ENCODE results near the gene ERBB4.

ERBB4 gene

GRCh38 chr2:212360068-212360460 is 178.5 kb downstream of the ERBB4 start:
- no peak for DNase-seq (ENCODE audit: low read depth)

DNA sequence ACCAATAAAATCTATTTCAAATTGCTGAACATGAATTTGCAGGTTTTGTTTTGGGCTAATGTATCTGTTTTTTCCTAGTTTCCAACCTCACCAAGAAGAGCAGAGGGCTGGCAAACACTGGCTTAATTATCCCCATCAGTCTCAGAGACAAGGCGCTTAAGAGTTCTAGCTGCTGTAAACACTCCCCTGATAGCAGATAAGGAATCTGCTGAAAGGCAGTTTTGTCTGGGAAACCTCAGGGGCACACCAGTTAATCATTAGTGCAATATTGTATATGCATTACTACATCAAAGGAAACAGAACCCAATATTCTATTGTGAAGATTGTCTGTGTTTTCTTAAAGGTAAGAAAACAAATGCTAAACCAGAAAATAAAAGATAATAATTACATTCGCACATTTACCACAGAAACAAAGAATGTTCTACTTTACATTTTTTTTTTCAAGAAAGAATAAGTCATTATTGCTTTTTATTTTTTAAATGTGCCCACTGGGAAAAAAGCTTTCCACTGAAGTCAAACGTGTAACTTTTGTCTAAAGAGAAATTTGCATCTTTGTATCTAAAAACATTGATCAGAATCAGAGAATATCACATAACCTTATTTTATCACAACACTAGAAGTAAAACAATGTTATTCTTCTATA is 179.1 kb downstream of the ERBB4 start:
- no peak for DNase-seq (ENCODE audit: low read depth)

DNA sequence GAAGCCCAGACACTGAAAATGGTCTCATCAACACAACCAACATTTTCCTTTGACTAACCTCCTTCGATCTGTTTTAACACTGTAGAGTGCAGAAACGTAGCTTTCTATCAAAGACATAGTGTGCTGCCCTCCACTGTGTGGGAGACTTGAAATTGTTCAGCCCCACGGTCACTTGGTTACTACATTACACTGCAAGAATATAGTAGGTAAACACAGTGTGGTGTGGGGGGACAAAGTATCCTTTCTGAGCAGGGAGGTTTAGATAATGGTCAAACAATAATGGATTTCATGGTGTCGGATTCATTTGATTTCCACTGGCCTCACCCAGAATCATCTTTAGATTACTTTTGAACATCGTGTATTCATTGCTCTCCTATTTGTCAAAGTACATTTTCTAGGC is 181.0 kb downstream of the ERBB4 start:
- DNase-seq (ENCODE audit: low read depth): no peak

- DNase-seq (ENCODE audit: low read depth): no peak
Observed at GRCh38 chr2:212354382-212354781, 184.2 kb downstream of the ERBB4 start.

DNA sequence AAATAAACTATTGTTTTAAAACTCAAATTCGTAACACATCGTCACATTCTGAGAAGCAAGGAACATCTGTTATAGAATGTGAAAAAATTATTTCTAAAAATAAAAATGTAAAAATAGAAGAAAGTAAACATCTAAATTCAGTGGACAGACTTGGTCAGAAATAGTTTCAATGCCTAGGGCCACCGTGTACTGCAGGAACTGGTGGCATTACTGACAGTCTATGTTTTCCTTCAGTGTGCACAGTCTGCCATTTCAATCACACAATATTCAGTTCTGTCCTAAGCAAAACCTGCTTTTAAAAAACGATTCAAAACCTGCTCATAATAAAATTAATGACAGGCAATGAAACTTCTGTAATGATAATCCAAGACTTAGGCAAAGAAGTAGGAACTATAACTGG is 190.1 kb downstream of the ERBB4 start:
- no peak for DNase-seq (ENCODE audit: low read depth)

DNA sequence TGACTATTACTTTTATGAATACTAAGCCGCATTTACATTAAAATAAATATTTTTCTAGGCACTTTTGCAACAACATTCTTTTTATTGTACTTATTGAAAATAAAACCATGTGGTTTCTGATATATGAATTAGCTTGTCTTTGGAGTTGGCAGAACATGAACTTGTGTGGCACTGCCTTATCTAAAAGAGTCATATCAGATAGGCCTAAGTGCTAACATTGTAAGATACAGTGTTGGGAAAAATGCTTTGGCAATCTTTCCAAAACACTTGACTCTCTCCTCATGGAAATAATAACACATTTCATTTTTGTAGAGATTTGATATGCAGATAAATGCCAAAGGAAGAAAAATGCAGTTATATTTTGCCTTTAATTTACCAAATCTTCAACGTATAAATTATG is 191.7 kb downstream of the ERBB4 start:
- no peak for DNase-seq (ENCODE audit: low read depth)

DNA sequence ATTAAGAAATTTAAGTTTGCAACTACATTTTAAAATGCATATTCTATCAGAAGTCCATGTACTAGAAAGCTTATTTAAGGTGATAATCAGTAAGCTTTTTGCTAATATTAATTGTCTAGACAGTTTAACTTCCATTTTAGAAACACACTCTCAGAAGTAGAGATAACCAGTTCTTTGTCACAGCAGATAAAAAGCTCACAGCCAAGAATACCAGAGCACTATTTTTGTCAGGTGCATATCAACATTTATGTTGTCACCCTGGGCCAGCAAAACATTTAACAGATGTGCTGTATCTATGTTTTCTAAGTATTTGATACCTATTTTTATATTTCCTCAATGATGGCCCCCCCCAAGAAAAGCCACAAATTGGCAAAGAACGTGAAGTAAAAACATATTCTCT is 192.6 kb downstream of the ERBB4 start:
- no peak for DNase-seq (ENCODE audit: low read depth)

- no peak for DNase-seq (ENCODE audit: low read depth)
Observed at GRCh38 chr2:212344131-212344530, 194.5 kb downstream of the ERBB4 start.

DNA sequence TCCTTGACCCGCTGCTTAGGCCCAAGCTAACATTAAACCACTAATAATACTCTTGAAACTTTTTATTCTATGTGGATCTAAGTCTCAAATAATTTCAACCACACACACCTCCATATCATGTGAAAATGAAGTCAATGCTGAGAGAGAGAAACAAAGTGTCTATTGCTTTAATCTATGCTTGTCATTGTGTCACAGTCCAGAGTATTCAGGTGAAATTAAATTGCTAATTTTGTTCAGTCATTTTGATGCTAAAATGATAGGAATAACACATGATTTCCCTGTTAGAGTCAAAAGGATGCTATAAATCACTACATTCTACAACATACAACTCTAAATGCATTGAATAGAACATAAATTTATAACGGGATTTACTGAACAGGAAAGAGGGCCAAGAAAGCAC is 195.4 kb downstream of the ERBB4 start:
- DNase-seq (ENCODE audit: low read depth): no peak

DNA sequence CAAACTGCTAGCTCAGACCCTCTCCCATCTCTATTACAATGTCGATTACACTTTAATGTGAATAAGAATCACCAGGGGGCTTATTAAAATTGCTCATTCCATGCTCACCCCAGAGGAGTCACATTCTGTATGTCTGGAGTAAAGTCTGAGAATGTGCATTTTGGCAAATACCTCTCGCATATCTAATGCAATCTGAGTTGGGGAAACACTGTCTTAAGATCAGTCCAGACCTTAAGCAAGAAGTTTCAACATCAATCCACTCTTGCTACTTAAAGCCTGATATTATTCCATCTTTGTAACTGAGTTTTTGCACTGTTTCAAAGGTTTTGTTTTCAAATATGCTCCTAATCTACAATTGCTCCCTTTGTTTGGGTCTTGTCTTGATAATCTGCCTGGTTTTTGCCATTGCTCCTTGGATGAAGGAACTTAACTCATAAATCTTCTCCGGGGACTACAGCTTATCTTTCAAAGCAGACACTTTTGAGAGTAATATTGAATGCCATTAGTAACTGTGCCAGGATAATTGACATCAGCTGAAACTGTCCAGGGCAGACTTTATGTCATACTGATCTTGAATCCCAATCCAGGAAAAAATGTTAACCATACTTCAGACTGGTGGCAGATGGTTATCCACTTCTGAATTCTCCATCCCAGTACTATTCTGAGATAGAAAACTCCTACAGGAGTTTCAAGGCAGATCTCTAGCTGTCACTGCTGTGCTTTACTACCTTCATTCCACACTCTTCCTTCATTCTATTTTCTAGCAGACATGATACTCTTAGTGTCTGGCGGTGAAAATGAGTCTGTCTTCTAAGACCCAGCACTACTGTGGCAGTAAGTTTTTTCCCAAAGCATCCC is 200.9 kb downstream of the ERBB4 start:
- DNase-seq (ENCODE audit: low read depth): no peak

DNA sequence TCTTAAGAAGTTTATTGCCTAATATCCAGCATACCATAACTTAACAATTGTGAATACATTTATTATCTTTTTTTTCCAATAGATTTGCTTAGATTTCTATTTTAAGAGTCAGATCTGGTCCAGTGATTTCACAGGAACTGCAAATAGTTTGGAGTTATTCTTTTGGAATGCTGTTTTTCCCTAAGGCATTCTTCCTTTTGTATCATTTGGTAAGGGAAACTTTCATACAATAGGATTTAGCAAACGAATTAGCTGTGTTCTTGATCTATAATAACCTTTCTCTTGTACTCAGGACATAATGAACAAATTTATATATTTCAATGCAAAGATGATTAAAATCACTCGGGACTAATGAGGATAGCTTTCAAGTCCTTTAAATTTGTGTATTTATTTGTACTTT is 201.6 kb downstream of the ERBB4 start:
- DNase-seq (ENCODE audit: low read depth): no peak

DNA sequence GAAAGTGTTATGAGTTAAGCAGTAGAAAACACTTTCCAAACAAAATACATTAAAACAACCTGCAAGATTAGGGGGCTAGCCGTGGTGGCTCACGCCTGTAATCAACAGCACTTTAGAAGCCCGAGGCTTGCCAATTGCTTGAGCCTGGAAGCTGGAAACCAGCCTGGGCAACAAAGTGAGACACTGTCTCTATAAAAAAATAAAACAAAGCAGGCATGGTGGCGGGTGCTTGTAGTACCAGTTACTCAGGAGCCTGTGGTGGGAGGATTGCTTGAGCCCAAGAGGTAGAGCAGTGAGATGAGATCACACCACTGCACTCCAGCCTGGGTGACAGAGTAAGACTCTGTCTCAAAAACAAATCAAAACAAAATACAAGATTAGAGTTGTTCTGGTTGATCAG is 208.3 kb downstream of the ERBB4 start:
- DNase-seq (ENCODE audit: low read depth): no peak

DNA sequence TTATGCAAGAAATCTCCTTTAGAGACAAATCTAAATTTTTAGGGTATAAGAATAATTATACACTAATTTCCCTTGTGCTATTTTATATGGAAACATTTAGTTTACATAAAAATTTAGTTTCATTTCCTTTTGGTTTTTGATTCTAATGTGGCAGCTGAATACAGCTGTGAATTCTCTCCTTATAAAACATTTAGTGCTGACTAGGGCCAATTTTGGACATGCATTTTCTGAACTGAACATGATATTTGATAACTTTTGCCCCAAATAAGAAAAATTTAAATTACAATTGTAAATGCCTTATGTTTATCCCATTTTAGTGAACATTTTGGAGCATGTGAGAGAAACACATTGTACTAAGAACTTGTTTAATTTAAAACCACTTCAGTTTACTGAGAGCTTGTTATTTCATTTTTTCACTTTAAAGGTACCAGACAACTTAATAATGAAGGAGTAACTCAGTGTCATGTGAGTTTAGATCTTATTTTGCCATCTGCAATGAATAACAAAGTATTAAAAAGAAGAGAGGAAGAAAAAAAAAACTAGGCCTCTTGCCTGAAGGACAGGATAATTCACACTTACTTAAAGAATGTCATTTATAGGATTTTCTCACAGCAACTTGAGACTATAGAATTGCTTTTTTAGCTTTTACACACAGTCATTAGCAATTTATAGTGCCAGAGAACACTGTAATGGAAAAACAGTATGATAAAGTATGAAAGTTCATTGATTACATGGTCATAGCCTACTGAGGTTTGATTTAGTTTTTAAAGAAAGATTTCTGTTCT is 209.7 kb downstream of the ERBB4 start:
- DNase-seq (ENCODE audit: low read depth): no peak

DNA sequence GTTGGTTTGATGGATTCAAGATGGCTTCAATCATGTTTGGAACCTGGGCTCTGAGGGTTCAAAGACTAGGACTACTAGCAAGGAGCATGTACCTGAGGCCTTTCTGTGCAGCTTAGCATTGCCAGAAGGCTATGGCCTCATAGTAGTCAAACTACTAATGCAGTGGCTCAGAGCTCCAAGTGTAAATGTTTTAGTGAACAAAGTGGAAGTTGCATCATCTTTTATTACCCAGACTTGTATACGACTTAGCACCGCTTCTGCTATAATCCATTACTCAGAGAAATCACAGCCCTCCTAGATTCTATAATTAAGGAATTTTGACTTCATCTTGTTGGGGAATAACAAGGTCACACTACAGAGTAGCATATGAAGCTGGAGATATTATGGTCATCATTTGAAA is 210.5 kb downstream of the ERBB4 start:
- no peak for DNase-seq (ENCODE audit: low read depth)

- DNase-seq (ENCODE audit: low read depth): no peak
Observed at GRCh38 chr2:212327171-212327809, 211.3 kb downstream of the ERBB4 start.

DNA sequence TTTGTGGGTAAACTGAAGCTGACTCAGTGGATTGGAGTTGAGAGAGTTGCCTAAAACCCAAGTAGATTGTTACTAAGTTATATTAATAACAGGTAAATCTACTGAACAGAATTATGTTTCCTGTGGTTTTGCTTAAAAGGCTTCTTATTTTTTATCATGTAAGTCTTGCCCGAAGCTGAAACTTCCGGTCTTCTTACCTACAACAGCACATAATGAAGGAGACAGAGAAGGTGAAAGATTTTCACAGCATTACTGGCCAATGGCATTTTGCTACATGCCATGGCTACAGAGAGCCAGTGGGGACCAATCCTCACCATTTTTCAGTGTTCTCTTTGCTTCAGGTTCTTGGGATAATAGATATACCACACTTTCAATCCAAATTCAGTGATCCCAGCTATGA is 220.0 kb downstream of the ERBB4 start:
- DNase-seq (ENCODE audit: low read depth): no peak

GRCh38 chr2:212314680-212315079 is 223.9 kb downstream of the ERBB4 start:
- no peak for DNase-seq (ENCODE audit: low read depth)

DNA sequence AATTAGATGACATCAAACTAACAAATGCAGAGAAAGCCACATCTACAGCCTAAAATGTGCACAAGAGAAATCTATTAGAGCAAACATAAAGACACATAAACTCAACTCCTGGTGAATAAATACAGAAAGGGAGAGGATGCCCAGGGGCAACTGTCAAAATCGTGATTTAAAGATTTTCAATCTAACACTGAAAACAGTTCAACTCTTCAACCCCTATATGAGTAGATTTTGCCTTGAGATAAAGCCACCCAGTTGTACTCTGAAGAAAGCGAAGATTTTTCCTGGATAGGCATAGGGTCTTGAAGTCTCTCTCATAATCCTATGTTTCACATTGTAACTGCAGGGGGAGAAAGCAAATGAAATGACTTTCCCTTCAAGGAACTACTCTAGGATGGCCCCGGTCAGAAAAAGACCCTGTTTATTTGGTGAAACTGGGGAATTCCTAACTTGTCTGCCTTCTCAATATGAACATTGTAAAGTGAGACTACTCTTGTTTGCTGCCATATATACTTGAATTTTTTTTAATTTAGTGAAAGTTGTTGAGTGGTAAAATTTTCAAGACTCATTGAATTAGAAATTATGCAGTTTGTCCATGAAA is 226.7 kb downstream of the ERBB4 start:
- DNase-seq (ENCODE audit: low read depth): no peak

DNA sequence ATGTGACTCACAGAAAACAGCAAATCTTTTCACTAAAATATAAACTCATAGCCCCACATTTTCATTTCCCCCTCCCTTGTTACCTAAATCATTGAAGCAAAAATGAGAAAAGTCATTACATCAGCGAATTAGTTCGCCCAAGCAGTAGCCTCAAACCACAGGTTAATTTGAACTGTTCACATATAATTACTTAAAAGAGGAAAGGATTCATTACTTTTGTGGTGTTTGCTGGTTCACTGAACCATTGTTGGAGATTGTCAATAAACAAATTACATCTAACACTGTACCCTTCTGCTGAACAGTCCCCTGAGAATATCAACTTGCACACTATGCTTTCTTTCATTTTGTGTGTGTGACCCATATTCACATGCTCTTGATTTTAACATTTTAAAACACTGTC is 238.7 kb downstream of the ERBB4 start:
- no peak for DNase-seq (ENCODE audit: low read depth)

- DNase-seq (ENCODE audit: low read depth): no peak
Observed at GRCh38 chr2:212299333-212299732, 239.3 kb downstream of the ERBB4 start.

GRCh38 chr2:212295571-212295970 is 243.0 kb downstream of the ERBB4 start:
- no peak for DNase-seq (ENCODE audit: low read depth)

DNA sequence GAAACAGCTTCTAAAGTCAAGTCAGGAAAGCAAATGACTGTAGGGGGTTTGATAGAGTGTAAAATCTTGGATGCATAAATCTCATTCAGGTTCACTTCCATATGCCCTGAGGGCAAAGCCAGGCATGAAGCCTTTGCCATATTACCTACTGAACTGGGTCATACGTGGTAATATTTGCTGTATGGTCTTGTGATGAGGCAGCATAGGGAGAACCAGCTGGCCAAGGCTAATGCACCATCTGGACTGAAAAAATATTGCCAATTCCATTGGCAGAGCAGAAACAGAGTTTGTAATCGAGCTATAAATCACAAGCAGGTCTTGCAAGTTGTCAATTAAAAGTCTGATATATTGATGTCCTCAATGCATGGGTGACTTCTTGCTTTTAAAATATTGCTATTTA is 243.8 kb downstream of the ERBB4 start:
- DNase-seq (ENCODE audit: low read depth): no peak
